Heart right ventricle (tissue), 16 donors: ENCODE measurements around the gene ABCD2. TPM values are rescaled to one million over a fixed set of nuclear protein-coding genes. Genes with fewer than 3 reads are reported as not detected.
"Not testable (repeated sequence)": the region's sequence is repeated elsewhere in the genome, so short reads cannot be mapped to it uniquely, and the experiment has no call there.

Source experiments
- ATAC-seq, 8 donors: fragments of 200-7000 bp; cut with Tn5 transposase; one replicate each; pipeline ENCODE4 v1.9.1; 2020; ENCODE audit warnings: mild to moderate bottlenecking in 8 of 8, moderate library complexity in 8 of 8, moderate number of reproducible peaks in 1 of 8
- DNase-seq, 2 donors: peaks; one replicate each; pipeline ENCODE4 v3.0.0-alpha.2; 2020
- H3K27ac ChIP-seq, 10 donors: fragments of 200-600 bp; sonication (generic) in 2 of 10; one replicate each; pipeline versions ENCODE4 v1.5.0 to v1.8.0; 2020 to 2022; ENCODE audit warnings: mild to moderate bottlenecking in 3 of 10
- H3K27me3 ChIP-seq, 7 donors: fragments of 200-600 bp; one replicate each; pipeline ENCODE4 v1.8.0; 2021 to 2022; ENCODE audit warnings: mild to moderate bottlenecking in 2 of 7
- H3K36me3 ChIP-seq, 9 donors: fragments of 200-600 bp; sonication (generic) in 1 of 9; one replicate each; pipeline versions ENCODE4 v1.5.0 to v1.8.0; 2020 to 2022; ENCODE audit warnings: mild to moderate bottlenecking in 2 of 9
- H3K4me1 ChIP-seq, 9 donors: fragments of 200-600 bp; sonication (generic) in 1 of 9; one replicate each; pipeline versions ENCODE4 v1.5.0 to v1.8.0; 2020 to 2022; ENCODE audit warnings: mild to moderate bottlenecking in 4 of 9
- H3K4me3 ChIP-seq, 10 donors: fragments of 200-600 bp; sonication (generic) in 2 of 10; one replicate each; pipeline versions ENCODE4 v1.5.0 to v1.8.0; 2020 to 2022; ENCODE audit warnings: mild to moderate bottlenecking in 7 of 10, moderate library complexity in 2 of 10
- H3K9me3 ChIP-seq, 11 donors: fragments of 200-600 bp in 10 of 11; sonication (generic) in 2 of 11; one replicate each; pipeline versions ENCODE4 v1.5.0 to v1.8.0; 2013 to 2022; ENCODE audit warnings: mild to moderate bottlenecking in 2 of 11, control low read depth in 1 of 11, moderate library complexity in 1 of 11
- WGBS, 2 donors: extraction: QIAGEN DNeasy Blood & Tissue Kit; methylation state at CpG; one replicate each; pipeline ENCODE4 v1.1.7; 2013; ENCODE audit warnings: inconsistent platforms in 1 of 2; 5-methylcytosine and 5-hydroxymethylcytosine counted together
- intact Hi-C, 10 donors: fragments of 100-400 bp; cut with DNase I; formaldehyde crosslinking; loops; one replicate each; pipeline versions ENCODE4 v1.11.1 to v1.14.2; 2022
- polyA plus RNA-seq, 2 donors: library from polyadenylated mRNA; stranded (reverse); fragments of 200-250 nt; gene quantifications; one replicate each; pipeline ENCODE4 v1.2.3, GENCODE V29; 2013
- total RNA-seq, 10 donors: library from RNA; stranded (reverse); fragmentation: NEBNext Ultra II Directional in 3 of 10; extraction: Animal tissue kit (Norgen Biotek cat#: 25700) in 3 of 10; gene quantifications; one replicate each; pipeline versions ENCODE4 v1.2.1 to v1.2.4, GENCODE V29; 2021 to 2023
- TF ChIP-seq, protein P1 (sequence below), 9 donors: fragments of 200-600 bp; sonication (generic) in 2 of 9; IDR thresholded peaks; one replicate each; pipeline versions ENCODE4 v1.5.0 to v1.8.0; 2021 to 2022; ENCODE audit warnings: antibody characterized with exemption in 9 of 9, mild to moderate bottlenecking in 5 of 9, moderate library complexity in 1 of 9
- donor health status: Arrhythmogenic right ventricular cardiomyopathy.
- donor health status: ischemic (EF 13 %, LVEDD 7.1; RV severe dilation, severe dysfunction).
- donor health status: healthy with polysubstance abuse.
- donor health status: DM: no; HTN: yes; CAD: no.
- donor health status: DM: no; HTN: no; CAD: no.
- donor health status: ischemic (EF 25% LVEDD 6.9; RV normal size, moderate dysfunction).
- donor health status: ischemic (EF 25% LVEDD 5.7; RV mildly dilated, moderate dysfunction).
- donor health status: healthy.
- donor health status: DM: yes; HTN: yes; CAD: no.
- donor health status: Ischemic cardiomyopathy.
- donor health status: ischemic (EF 35%, LVEDD 5.7; RV mildly dilated, moderate dysfunction).
- donor health status: nonischemic (EF 11% LVEDD 7.7; RV severe dilation, severe dysfunction).
- donor health status: DM: yes; HTN: yes; CAD: no.
- donor health status: PGD.
- donor health status: ischemic (EF 29% LVEDD 5.4; RV normal size, mild dysfunction).
- donor health status: nonischemic (EF 23%, LVEDD 6.1; RV moderate dilation, normal function).

ABCD2 gene
- total and polyA plus RNA-seq, 12 donors, result 0.32 to 10.1 (median 7.6) TPM

DNA sequence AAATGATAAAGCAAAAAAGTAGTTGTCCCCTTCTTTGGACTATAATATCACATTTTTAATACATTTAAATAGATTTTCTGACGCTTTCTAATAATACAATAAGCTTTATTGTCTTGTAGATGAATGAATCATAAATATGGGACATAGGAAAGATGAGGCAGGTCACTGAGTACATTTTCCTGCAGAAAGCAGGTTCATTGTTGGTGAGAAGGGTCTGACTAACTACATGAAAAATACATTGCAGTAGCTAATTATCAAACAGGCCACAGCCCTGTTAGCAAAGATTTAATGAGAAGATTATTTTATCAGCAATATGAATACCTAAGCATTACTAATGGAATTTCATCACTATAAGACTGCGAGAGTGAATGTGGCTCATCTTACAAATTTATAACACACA is 45.6 kb downstream of the ABCD2 start:
- peaks cover 0 to 15% (median 0%) of the 10 kb centered on the region in 9 donors for H3K36me3 ChIP-seq
- no peak for DNase-seq

DNA sequence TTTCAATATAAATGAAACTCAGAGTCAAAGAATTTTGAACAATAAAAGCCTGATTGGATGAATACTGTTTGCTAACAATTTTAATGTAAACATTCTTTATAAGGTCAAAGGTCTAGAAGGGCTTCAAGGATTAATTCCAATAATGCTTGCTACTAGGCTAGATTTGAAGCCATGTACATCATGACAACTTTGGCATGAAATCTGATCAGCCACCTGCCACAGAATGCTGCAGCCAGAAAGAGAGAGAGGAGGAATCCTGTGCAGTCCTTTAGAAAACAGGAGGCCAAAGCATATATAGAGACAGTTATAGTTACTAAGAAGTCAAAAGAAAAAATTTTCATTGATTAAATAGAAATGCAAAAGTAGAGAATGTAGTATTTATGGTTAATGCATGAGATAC is 47.1 kb downstream of the ABCD2 start:
- intact Hi-C loops, result no loop called here
- Histone ChIP-seq H3K4me3 (no peak overlapping the region), H3K4me1 (no peaks in the 10 kb centered on the region), H3K36me3 (peaks cover 0 to 18% (median 0%) of the 10 kb centered on the region in 9 donors), H3K27ac (no peak overlapping the region), H3K27me3 (no peaks in the 10 kb centered on the region), H3K9me3 (peaks cover 0 to 21% (median 0%) of the 10 kb centered on the region in 11 donors)
- no peak for DNase-seq
- TF ChIP-seq, protein P1, sequence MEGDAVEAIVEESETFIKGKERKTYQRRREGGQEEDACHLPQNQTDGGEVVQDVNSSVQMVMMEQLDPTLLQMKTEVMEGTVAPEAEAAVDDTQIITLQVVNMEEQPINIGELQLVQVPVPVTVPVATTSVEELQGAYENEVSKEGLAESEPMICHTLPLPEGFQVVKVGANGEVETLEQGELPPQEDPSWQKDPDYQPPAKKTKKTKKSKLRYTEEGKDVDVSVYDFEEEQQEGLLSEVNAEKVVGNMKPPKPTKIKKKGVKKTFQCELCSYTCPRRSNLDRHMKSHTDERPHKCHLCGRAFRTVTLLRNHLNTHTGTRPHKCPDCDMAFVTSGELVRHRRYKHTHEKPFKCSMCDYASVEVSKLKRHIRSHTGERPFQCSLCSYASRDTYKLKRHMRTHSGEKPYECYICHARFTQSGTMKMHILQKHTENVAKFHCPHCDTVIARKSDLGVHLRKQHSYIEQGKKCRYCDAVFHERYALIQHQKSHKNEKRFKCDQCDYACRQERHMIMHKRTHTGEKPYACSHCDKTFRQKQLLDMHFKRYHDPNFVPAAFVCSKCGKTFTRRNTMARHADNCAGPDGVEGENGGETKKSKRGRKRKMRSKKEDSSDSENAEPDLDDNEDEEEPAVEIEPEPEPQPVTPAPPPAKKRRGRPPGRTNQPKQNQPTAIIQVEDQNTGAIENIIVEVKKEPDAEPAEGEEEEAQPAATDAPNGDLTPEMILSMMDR (IDR thresholded peaks at IDR 0.05), result no peak
- no peak for ATAC-seq

More for the DNA sequence above, 45.6 kb downstream of the ABCD2 start:
- TF ChIP-seq, protein P1 (IDR thresholded peaks at IDR 0.05), result no peak
- Histone ChIP-seq H3K27ac (no peak overlapping the region), H3K9me3 (peaks cover 0 to 13% (median 0%) of the 10 kb centered on the region in 11 donors), H3K27me3 (no peaks in the 10 kb centered on the region), H3K4me3 (no peak overlapping the region), H3K4me1 (no peaks in the 10 kb centered on the region)
- intact Hi-C loops, result no loop called here
- no peak for ATAC-seq
- 83 to 86% methylated on average over 2 of the region's 2 CpGs for WGBS, 2 donors

DNA sequence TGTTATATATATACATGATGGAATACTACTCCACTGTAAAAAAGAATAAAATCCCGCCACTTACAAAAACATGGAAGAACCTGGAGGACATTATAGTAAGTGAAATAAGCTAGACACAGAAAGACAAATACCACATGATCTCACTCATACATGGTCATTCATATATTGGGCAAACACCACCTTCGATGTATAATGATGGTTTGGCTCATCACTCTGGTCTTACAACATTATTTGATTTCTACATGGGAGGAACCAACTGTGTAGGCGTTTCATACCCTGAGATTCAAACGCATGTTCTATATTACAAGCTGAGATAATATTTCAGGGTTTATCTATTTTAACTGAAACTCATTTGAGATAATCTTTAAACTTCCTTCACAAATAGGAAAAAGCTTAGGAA is 48.3 kb downstream of the ABCD2 start:
- 55 to 56% methylated on average over 4 of the region's 4 CpGs for WGBS, 2 donors
- intact Hi-C loops, result no loop called here
- Histone ChIP-seq H3K4me1 (no peaks in the 10 kb centered on the region), H3K27me3 (no peaks in the 10 kb centered on the region), H3K4me3 (no peak overlapping the region), H3K27ac (no peak overlapping the region), H3K36me3 (peaks cover 0 to 18% (median 0%) of the 10 kb centered on the region in 9 donors), H3K9me3 (peaks cover 0 to 22% (median 0%) of the 10 kb centered on the region in 11 donors)
- DNase-seq (no peak), ATAC-seq (no peak)
- TF ChIP-seq, protein P1 (IDR thresholded peaks at IDR 0.05), result no peak

DNA sequence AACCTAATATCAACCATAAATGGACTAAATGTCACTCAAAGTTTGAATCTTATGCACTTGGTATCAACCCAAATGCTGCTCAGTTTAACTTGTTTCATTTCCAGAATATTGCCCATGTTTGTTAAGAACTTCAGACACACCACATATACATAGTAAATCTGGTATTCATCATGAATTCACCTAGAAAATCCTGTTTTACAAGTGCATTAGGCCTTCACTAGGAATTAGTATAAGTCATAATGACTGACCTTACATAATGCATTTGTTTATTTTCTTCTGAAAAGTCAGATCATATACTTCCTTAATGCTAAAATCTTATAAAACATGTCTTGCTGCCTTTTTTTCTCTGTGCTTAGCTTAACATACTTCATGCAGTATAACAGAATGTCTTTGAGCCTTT is 66.1 kb downstream of the ABCD2 start:
- H3K27me3 ChIP-seq, result no peaks in the 10 kb centered on the region
- H3K9me3 ChIP-seq, result peaks cover 0 to 28% (median 0%) of the 10 kb centered on the region in 11 donors
- H3K27ac ChIP-seq, result no peak overlapping the region
- peaks cover 0 to 14% (median 0%) of the 10 kb centered on the region in 9 donors for H3K36me3 ChIP-seq
- ATAC-seq (no peak), DNase-seq (no peak)
- TF ChIP-seq, protein P1 (IDR thresholded peaks at IDR 0.05), result no peak
- intact Hi-C loops, result no loop called here
- no peaks in the 10 kb centered on the region for H3K4me1 ChIP-seq
- no peak overlapping the region for H3K4me3 ChIP-seq

DNA sequence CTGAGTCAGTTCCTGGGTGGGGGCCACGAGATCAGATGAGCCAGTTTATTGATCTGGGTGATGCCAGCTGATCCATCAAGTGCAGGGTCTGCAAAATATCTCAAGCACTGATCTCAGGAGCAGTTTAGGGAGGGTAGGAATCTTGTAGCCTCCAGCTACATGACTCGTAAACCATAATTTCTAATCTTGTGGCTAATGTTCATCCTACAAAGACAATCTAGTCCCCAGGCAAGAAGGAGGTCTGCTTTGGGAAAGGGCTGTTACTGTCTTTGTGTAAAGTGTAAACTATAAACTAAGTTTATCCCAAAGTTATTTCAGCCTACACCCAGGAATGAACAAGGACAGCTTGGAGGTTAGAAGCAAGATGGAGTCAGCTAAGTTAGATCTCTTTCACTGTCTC is 75.4 kb downstream of the ABCD2 start:
- intact Hi-C loops, H3K36me3 ChIP-seq, DNase-seq, ATAC-seq, H3K27ac ChIP-seq, H3K4me3 ChIP-seq, H3K27me3 ChIP-seq, H3K4me1 ChIP-seq, H3K9me3 ChIP-seq: not testable (repeated sequence)
- WGBS, 2 donors, result 67 to 74% methylated on average over 2 of the region's 2 CpGs
